ENCODE measurements around the gene MTHFD1L.

MTHFD1L gene

DNA sequence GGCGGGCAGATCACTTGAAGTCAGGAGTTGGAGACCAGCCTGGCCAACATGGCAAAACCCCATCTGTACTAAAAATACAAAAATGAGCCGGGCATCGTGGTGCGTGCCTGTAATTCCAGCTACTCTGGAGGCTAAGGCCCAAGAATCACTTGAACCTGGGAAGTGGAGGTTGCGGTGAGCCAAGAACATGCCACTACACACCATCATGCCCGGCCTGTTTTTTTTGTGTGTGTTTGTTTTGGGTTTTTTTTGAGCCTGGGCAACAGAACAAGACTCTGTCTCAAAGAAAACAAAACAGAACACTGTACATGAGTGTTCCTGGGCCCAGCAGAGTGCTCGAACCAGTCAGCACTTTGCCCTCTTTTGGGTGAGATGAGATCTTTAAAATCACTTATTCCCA is 159.1 kb downstream of the MTHFD1L start:
- in situ Hi-C loops (cut with HindIII; ENCODE audit: low sequenced_read_pairs): no loop called here
- DNase-seq (ENCODE audit: low read depth, low spot score): no peak
- TF ChIP-seq, protein P1, sequence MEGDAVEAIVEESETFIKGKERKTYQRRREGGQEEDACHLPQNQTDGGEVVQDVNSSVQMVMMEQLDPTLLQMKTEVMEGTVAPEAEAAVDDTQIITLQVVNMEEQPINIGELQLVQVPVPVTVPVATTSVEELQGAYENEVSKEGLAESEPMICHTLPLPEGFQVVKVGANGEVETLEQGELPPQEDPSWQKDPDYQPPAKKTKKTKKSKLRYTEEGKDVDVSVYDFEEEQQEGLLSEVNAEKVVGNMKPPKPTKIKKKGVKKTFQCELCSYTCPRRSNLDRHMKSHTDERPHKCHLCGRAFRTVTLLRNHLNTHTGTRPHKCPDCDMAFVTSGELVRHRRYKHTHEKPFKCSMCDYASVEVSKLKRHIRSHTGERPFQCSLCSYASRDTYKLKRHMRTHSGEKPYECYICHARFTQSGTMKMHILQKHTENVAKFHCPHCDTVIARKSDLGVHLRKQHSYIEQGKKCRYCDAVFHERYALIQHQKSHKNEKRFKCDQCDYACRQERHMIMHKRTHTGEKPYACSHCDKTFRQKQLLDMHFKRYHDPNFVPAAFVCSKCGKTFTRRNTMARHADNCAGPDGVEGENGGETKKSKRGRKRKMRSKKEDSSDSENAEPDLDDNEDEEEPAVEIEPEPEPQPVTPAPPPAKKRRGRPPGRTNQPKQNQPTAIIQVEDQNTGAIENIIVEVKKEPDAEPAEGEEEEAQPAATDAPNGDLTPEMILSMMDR (IDR thresholded peaks at IDR 0.05; ENCODE audit: low read depth, low read length): no peak
- H3K4me3 ChIP-seq (ENCODE audit: low read depth, low read length): no peak overlapping the region

DNA sequence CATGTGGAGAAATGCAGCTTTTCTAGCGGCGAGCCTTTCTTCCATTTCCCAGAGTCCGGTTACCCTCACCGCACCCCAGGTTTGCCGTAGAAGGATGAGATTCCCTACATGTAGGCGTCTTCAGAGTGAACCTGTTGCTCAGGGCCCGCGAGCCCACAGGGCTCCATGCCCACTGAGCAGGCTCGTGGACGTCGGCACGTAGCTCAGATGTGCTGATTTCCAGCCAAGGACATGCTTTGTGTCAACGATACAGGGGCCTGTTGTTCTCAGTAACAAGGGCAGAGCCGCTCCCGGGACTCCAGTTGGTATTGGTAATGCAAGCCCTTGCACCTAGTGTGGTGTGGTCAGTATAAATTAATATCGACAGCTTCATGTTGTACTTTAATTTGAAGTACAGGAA is 159.6 kb downstream of the MTHFD1L start:
- no peak for DNase-seq (ENCODE audit: low read depth, low spot score)
- in situ Hi-C loops (cut with HindIII; ENCODE audit: low sequenced_read_pairs): no loop called here
- TF ChIP-seq, protein P1 (IDR thresholded peaks at IDR 0.05; ENCODE audit: low read depth, low read length): no peak
- no peak overlapping the region for H3K4me3 ChIP-seq (ENCODE audit: low read depth, low read length)

DNA sequence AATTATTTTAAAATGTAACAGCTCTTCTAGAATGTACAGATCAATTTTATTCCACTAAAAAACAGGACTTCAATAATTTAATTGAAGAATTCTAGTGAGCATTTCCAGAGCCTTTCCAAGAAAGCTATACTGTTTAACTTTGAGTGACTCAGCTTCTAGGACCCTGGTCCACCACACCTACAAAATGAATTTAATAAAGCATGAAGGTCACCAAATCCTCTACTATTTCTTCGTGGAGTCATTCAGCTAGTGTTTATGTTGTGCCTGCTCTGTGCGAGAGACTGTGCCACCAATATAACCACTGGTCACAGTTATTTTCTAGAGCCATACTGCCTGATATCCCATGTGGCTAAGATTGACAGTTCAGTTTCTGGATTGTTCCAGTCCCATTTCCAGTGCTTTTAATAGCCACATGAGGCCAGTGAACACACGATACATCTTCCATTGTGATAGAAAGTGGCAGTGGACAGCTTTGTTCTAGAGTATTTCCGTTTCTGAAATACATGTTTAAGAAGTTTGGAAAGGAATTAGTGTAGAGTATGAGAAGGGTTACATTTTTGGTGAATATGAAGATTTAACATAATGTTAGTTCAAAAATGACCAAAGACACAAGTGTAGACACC is 160.7 kb downstream of the MTHFD1L start:
- TF ChIP-seq, protein P1 (IDR thresholded peaks at IDR 0.05; ENCODE audit: low read depth, low read length): no peak
- in situ Hi-C loops (cut with HindIII; ENCODE audit: low sequenced_read_pairs): no loop called here
- H3K4me3 ChIP-seq (ENCODE audit: low read depth, low read length): no peak overlapping the region
- no peak for DNase-seq (ENCODE audit: low read depth, low spot score)

DNA sequence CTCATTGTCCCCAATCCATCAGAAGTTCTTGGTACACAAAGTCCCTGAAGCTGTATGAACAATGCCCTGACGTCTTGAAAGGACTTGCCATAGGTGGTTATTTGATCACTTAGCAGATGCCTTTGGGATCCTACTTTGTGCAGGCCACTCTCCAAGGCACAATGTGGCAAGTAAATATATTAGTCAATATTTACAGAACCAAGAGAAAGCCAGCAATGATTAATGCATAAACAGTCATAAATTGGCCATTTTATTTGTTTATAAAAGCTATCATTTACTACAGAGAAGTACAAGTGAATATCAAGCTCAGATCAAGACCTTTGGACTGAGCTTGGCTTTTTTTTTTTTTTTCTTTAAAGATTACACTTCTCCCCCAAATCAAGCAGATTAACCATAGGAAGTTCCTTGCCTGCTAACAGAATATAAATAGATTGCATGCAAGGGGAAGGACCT is 161.8 kb downstream of the MTHFD1L start:
- H3K4me3 ChIP-seq (ENCODE audit: low read depth, low read length): no peak overlapping the region
- in situ Hi-C loops (cut with HindIII; ENCODE audit: low sequenced_read_pairs): no loop called here
- no peak for DNase-seq (ENCODE audit: low read depth, low spot score)

DNA sequence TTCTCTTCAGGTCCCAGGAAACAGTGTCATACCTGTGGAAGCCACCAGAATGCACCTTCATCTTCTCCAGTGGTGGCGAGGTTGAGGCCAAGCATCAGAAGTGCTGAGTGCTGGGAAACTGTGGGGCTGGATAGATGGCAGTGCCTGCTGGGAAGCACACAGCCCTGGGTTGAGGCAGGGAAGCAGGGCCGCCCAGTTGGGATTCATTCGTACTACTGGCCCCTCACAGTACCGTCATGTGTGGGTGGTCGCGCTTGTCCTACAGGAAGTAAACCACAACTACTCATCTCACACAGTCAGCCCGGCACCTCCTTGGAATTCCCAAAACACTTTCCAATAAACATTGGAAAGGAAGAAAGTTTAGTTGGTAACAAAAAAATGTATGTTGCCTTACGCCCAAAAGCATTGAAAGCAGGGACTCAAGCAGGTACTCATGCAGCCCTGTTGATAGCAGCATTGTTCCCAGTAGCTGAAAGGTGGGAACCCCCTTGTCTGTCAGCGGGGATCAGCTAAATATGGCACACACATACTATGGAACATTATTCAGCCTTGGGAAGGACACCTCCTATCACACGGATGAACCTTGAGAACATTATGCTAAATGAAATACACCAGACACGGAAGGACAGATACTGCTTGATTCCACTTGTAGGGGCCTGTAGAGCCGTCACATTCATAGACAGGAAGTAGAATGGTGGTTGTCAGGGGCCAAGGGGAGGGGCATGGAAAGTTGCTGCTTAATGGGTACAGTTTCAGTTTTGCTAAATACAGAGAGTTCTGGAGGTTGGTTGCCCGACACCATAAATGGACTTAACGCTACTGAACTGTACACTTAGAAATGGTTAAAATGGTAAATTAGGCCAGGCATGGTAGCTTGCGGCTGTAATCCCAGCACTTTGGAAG is 162.7 kb downstream of the MTHFD1L start:
- H3K4me3 ChIP-seq (ENCODE audit: low read depth, low read length): no peak overlapping the region
- no peak for DNase-seq (ENCODE audit: low read depth, low spot score)
- TF ChIP-seq, protein P1 (IDR thresholded peaks at IDR 0.05; ENCODE audit: low read depth, low read length): no peak
- in situ Hi-C loops (cut with HindIII; ENCODE audit: low sequenced_read_pairs): no loop called here

More for the DNA sequence above, 161.8 kb downstream of the MTHFD1L start:
- TF ChIP-seq, protein P1 (IDR thresholded peaks at IDR 0.05; ENCODE audit: low read depth, low read length): no peak

DNA sequence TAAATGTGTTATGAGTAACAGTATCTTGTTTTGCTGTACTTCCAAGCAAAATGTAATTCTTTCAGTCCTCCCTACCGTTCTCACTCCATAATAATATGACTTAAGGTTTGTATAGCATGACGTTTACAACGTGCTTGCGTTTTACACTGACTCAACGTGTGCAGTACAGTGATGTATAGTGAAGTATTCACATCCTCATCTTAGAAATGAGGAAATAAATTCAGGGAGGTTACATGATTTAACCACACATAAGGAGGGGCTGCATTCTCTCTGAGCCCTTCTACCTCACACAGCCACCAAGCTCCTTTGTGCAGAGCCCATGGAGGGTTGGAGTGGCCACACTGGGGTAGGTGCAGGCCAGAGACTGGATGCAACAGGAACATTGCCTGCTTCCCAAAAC is 164.5 kb downstream of the MTHFD1L start:
- H3K4me3 ChIP-seq (ENCODE audit: low read depth, low read length): no peak overlapping the region
- in situ Hi-C loops (cut with HindIII; ENCODE audit: low sequenced_read_pairs): no loop called here
- DNase-seq (ENCODE audit: low read depth, low spot score): no peak
- TF ChIP-seq, protein P1 (IDR thresholded peaks at IDR 0.05; ENCODE audit: low read depth, low read length): no peak

All from astrocyte of the spinal cord (primary cell).